GM12872 (cell line): Measurements from ENCODE around the gene POLQ.

Experiments
- TF ChIP-seq, protein P1 (sequence below): IDR thresholded peaks from 3 replicates; pipeline ENCODE4 v1.5.1; 2011; ENCODE audit warnings: low read depth, mild to moderate bottlenecking, low read length, moderate library complexity; ENCODE audit not compliant: insufficient read depth

The POLQ gene

DNA sequence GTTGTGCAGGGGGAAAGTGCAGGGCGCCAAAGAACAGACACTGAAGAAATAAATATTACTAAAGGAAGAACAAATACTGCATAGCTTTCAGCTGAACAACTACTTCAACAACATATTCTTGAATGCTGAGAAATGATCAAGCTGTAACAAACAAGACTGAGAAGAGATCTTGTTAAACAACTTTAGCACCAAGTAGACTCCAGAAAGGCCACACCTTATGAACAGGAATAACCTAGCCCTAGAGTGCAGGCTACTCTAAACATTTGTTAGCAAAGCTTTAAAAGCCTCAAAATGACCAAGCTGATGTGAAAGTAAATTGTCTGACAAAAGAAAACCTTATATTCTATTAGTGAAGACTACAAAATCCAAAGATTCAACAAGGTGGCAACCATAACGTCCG lies 83.2 kb downstream of the POLQ start:
- TF ChIP-seq, protein P1, sequence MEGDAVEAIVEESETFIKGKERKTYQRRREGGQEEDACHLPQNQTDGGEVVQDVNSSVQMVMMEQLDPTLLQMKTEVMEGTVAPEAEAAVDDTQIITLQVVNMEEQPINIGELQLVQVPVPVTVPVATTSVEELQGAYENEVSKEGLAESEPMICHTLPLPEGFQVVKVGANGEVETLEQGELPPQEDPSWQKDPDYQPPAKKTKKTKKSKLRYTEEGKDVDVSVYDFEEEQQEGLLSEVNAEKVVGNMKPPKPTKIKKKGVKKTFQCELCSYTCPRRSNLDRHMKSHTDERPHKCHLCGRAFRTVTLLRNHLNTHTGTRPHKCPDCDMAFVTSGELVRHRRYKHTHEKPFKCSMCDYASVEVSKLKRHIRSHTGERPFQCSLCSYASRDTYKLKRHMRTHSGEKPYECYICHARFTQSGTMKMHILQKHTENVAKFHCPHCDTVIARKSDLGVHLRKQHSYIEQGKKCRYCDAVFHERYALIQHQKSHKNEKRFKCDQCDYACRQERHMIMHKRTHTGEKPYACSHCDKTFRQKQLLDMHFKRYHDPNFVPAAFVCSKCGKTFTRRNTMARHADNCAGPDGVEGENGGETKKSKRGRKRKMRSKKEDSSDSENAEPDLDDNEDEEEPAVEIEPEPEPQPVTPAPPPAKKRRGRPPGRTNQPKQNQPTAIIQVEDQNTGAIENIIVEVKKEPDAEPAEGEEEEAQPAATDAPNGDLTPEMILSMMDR: no peak

DNA sequence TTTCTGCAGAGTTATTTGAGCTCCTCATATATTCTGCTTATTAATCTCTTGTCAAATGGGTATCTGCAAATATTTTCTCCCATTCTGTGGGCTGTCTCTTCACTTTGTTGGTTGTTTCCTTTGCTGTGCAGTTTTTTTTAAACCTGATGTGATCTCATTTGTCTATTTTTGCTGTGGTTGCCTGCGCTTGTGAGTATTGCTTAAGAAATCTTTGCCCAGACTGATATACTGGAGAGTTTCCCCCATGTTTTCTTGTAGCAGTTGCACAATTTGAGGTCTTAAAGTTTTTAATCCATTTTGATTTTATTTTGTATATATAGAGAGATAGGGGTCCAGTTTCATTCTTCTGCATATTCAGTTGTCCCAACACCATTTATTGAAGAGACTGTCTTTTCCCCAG lies 102.3 kb downstream of the POLQ start:
- TF ChIP-seq, protein P1: no peak

DNA sequence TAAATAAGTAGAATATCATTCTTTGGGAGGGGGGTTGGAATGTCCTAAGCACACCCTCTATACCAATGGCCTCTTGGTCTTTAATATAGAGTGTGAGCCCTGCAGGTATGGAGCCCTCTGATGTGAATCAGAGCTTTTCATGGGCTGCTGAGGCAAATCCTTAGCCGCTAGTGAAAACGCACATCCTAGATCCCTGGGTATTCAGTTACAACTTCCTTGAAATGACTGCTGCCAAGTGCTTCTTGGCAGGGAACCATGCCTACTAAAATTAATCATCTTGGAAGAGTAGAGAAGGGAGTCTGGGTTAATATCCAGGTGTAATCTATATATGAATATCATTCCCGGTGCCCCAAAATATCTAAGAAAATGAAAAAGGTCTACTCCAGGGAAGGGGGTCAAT lies 109.1 kb downstream of the POLQ start:
- TF ChIP-seq, protein P1: no peak

DNA sequence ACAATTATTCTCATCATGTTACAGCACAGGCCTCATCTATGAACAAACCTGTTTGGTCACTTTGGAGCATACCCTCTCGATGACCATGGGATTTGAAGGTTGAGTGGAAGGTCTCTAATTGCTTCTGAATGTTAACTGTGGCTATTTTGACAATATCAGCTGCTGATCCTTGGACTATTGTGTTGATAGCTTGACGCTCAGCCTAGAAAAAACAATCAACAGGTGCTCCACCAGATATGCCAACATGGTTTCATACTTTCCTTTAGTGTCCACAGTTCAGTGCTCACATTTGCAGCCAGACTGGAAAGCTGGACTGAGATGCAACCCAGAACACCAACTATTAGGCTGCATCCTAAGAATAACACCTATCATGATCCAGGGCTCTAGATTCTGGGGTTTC lies 109.7 kb downstream of the POLQ start:
- TF ChIP-seq, protein P1: no peak

DNA sequence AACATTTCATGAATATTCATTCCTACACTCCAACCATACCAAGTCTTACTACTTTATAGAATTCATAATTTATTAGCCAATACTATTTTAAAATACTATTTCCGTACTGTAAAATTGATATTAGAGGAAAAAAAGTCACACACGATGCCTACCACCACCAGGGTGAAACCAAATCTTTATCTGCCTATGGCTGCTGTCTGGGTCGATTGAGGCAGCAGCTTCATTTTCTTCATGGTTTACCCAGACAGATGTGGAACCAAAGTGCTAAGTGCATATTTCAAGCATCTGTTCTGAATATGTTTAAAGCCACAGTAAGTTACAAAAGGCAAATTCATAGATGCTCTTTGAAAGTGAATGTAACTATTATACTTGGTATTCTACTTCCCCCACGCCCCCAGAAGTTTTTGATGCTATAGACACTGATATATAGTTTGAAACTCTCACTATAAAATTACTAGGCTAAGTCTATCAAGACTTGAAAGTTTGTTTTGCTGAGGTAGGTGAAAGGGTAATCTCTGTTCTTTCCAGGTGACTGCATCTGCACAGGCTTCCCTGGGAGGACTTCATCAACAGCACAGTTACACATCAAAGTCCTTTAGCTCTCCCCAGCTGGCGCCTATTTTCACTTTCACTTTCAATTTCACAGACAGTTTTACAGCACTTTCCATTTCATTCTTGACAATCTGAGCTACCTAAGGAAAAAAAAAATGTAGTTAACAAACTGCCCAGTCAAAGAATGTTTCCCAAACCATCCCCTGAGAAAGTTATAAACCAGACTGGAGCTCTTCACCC lies 113.9 kb downstream of the POLQ start:
- TF ChIP-seq, protein P1: no peak

DNA sequence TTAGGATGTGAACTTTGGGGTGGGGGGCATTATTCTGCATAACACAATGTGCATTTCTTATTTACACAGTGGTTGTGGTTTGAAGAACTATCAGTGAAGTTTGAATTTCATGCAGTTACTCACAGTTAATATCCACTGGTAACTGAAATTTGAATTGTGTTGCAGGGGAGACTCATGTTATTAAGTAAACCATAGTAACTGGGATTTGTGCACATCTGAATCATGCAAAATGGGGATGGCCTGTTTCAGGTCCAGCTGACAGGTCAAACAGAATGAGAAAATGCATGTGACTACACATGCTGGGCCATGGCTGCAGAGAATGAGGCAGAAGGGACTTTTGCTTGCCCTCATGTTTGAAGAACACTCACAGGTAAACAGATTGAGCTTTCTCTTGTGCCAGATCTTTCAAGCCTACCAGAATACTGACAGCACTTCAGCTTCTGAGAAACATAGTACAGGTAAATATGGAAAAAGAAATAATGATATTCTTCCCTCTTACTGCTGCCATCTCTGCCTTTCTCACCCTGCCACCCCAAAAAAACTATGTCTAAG lies 115.0 kb downstream of the POLQ start:
- TF ChIP-seq, protein P1: no peak

DNA sequence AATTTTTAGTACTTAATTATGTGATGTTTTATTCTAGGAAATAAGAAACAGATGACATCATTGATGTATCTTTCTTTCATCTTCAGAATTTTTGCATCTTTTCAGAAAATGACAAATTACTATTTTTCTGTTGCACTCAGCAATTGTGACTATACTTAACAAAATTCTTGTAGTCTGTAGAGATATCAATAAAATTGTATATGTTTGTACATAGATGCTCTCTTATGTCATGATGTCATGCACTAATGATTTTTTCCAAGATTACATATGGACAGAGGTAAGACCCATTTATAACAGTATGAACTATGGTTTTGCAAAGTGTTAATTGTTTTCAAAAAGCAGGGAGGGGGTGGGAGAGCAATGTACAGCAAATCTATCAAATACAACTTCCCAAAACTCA lies 121.2 kb downstream of the POLQ start:
- TF ChIP-seq, protein P1: no peak
